ENCODE measurements around the gene SAC3D1.
"Not testable (repeated sequence)": the region's sequence is repeated elsewhere in the genome, so short reads cannot be mapped to it uniquely, and the experiment has no call there.

The SAC3D1 gene

DNA sequence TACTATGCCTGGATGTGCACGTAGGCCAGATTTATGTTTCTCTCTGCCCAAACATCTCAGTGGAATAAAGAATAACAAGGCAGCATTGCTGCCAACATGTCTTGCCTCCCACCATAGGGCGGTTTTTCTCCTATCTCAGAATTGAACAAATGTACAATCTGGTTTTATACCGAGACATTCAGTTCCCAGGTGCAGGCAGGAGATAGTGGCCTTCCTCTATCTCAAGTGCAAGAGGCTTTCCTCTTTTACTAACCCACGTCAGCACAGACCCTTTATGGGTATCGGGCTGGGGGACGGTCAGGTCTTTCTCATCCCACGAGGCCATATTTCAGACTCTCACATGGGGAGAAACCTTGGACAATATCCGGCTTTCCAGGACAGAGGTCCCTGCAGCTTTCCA lies 17.5 kb upstream of the SAC3D1 start:
- in situ Hi-C loops (cut with MboI; ENCODE audit: low sequenced_read_pairs), result not testable (repeated sequence)

DNA sequence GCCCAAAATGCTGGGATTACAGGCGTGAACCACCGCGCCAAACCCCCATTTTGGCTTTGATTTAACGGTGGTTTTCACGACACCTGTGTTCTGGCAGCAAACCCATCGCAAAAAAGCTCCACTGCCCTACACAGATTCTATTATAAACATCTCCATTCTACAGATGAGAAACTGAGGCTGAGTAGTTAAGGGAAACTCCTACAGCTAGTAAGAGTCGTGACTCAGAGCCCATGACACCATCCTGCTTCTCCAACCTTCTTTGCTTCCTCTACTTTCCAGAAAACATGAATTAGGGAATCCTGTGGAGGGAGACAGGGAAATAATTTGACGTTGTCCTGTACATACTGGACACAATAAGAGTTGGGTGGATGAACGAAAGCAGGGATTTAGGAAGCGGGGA lies 14.2 kb upstream of the SAC3D1 start:
- in situ Hi-C loops (cut with MboI; ENCODE audit: low sequenced_read_pairs), result loop anchor here (5.0 kb wide), 1 partner anchor 55 kb away; the partner anchor contains the start of genes CDCA5 and ZFPL1

DNA sequence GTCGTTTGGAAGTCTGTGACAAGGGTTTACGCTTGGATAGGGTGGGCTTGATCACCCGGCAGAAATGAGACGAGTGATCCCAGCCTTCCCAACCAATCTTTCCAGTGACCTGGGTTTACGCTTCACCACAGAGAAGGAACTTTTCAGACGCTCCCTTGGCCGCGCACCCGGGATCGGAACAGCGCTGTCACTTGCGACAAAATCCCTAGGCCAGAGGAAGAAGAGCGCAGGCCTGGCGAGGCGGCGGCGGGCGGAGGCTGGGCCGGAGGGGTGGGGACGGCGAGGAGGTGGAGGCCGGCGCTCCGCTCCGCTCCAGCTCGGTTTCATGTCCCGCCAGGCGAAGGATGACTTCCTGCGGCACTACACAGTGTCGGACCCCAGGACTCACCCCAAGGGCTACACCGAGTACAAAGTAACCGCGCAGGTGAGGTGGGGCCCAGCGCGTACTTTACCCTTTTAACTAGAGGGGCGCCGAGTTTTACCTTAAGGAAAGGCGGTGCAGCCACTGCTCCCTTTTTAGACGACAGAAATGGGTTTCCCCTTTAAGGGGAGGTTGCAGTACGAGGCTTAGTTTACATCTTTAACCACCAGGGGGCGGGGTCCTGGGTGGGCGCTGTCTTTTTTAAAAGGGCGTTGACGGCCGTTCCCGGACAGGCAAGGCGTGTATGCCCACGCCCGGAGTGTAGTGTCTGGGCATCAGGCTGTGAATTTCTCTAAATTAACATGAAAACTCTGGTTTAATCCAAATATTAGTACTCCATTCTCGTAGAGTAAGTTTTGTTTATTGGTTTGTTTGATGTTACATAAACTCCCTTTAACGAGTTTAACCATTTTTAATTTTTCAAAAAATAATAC lies 13.6 kb upstream of the SAC3D1 start, which contains the start of gene SNX15:
TSS of gene SNX15 (plus strand) at position 227 of the 855 bp plus-strand sequence. CDS start at position 326, 99 bp downstream.
- in situ Hi-C loops (cut with MboI; ENCODE audit: low sequenced_read_pairs), result loop anchor here (5.0 kb wide), 1 partner anchor 55 kb away; the partner anchor contains the start of genes CDCA5 and ZFPL1

DNA sequence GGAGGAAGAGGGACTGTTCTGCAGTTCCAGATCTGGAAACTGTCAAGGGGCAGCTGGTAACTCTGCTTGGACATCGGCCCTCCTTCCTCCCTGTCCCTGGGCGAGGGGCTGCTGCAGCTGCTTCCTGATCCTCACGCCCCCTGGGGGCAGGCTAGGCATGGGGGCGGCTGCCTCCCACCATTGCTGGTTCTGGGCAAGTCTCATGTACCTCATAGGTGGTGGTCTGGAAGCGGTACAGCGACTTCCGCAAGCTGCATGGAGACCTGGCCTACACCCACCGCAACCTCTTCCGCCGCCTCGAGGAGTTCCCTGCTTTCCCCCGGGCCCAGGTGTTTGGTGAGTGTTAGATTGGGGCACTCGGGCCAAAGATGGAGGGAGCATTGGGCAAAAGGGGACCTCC lies 8.8 kb upstream of the SAC3D1 start:
- in situ Hi-C loops (cut with MboI; ENCODE audit: low sequenced_read_pairs), result no loop called here

DNA sequence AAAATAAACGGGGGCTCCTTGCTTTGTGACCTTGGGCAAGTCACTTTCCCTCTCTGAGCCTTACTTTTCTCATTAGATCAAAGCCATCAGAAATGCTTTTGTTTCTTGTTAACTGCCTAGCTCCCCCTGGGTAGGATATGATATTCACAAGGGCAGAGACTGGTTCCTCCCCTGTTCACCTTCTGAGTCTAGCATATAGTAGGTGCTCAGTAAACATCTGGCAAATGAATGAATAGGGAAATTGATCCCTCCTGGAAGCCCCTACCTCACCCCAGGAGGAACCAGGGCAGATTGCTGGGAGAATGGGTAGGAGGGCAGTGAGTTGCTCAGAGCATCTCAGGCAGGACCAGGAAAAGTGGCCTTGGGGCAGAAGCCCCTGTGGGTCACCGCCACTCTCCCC lies 6.6 kb upstream of the SAC3D1 start:
- in situ Hi-C loops (cut with MboI; ENCODE audit: low sequenced_read_pairs), result no loop called here

DNA sequence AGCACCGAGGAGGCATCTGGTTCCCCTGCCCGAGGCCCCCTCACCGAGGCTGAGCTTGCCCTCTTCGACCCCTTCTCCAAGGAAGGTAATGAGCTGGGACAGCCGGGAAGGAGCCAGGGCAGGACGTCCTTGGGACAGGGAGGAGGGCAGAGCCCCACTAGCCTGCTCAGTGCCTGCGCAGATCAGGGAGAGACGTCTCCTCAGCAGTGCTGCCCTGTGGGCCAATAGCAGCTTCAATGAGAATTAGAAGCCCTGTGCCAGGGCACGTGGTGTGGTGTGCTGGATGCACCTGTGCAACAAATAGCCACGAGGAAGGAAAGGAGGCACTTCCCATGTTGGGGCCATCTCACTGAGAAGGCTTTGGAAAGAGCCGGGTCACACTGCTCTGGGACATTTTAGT lies 5.4 kb upstream of the SAC3D1 start:
- in situ Hi-C loops (cut with MboI; ENCODE audit: low sequenced_read_pairs), result no loop called here

DNA sequence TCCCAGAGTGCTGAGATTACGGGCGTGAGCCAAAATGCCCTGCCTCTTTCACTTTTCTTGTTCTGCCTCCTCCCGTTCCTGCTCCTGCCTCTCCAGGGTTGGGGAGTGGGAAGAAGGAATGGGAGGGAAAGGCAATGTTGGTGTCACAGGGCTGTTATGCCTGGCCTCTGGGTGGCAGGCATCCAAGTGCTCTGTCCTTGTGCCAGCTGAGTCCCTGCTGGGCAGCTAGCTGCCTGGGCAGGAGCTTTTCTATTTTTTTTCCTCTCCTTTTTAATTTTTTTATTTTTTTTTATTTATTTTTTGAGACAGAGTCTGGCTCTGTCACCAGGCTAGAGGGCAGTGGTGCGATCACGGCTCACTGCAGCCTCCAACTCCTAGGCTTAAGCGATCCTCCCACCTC lies 4.1 kb upstream of the SAC3D1 start:
- in situ Hi-C loops (cut with MboI; ENCODE audit: low sequenced_read_pairs), result no loop called here

DNA sequence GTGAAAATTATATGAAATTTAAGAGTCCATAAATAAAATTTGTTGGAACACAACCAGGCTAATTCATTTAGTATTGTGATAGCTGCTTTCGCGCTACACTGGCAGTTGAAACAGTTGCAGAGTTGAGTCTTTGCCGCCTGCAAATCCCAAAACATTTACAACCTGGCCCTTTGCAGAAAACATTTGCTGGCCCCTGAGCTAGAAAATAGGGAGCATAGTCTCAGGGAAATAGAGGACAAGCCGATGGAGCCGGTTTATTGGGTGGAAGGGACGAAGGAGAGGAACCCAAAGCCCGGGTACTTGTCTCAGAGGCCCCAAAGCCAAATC lies 527 bp upstream of the SAC3D1 start:
- in situ Hi-C loops (cut with MboI; ENCODE audit: low sequenced_read_pairs), result no loop called here

DNA sequence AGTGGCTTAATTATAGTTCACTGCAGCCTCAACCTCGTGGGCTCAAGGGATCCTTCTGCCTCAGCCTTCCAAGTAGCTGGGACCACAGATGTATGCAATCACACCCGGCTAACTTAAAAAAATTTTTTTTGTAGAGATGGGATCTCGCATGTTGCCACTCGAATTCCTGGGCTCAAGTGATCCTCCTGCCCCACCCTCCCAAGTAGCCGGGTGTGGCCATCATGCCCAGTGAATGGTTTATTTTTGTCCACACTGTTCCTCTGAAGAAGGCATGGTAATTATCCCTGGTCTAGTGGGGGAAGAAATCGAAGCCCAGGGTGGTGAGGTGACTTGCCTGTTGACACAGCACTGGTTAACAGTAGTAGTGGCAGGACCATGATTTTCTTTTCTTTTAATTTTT lies 1.9 kb downstream of the SAC3D1 start:
- in situ Hi-C loops (cut with MboI; ENCODE audit: low sequenced_read_pairs), result no loop called here

DNA sequence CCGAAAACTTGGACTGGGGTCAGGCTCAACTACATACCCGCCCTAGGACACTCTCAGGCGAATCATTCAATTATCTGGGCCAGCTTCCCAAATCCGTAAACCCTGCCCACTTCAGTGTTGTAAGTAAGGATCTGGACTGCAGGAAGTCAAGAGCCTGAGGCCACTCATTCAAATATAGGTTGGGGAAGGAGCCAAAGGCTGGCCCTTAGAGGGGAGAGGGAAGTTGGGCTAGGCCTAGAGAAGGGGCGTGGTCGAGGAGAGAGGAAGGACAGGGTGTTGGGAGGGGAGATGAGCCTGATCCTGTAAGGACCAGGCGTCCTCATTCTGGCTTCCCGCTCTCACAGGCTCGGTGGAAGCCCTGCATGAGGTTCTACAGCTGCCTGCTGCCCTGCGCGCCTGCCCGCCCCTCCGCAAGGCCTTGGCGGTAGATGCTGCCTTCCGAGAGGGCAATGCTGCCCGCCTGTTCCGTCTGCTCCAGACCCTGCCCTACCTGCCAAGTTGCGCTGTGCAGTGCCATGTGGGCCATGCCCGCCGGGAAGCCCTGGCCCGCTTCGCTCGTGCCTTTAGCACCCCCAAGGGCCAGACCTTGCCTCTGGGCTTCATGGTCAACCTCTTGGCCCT lies 3.0 kb downstream of the SAC3D1 start:
- in situ Hi-C loops (cut with MboI; ENCODE audit: low sequenced_read_pairs), result no loop called here

DNA sequence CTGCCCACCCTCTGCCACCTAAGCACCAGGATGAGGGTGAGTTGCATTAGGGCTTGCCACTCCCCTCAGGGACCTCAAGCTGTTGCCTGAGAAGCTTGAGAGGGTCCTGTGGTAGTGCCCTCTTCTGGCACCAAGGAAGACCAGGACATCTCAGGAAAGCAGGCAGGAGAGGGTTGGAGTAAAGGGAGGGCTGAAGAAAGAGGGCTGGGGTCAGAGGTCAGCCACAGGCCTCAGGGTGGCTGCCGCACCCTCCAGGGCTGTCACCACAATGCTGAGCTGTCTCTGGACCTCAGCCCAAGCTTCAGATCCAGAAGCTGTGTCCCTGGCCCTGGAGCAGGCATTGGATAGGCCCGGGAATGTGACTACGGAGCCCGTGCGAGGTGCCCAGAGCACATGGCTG lies 4.1 kb downstream of the SAC3D1 start:
- in situ Hi-C loops (cut with MboI; ENCODE audit: low sequenced_read_pairs), result no loop called here

DNA sequence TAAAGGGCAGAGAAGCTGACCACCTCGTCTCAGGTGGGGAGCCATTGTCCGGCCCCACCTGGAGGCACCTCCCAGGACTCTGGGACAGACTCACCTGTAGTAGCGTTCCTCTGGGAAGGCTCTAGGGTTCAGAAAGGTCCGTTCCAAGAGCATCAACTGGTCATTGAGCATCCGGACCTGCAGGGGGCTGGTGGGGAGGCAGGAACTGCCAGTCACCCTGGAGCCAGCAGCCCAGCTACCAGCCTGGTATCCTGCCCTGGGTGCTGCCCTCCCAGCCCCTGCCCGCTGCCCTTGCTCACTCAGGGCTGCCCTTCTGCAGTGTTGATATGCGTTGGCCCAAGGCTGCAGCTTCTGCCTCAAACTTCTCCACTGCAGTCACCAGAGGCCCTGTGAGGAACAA lies 4.7 kb downstream of the SAC3D1 start:
- in situ Hi-C loops (cut with MboI; ENCODE audit: low sequenced_read_pairs), result no loop called here

DNA sequence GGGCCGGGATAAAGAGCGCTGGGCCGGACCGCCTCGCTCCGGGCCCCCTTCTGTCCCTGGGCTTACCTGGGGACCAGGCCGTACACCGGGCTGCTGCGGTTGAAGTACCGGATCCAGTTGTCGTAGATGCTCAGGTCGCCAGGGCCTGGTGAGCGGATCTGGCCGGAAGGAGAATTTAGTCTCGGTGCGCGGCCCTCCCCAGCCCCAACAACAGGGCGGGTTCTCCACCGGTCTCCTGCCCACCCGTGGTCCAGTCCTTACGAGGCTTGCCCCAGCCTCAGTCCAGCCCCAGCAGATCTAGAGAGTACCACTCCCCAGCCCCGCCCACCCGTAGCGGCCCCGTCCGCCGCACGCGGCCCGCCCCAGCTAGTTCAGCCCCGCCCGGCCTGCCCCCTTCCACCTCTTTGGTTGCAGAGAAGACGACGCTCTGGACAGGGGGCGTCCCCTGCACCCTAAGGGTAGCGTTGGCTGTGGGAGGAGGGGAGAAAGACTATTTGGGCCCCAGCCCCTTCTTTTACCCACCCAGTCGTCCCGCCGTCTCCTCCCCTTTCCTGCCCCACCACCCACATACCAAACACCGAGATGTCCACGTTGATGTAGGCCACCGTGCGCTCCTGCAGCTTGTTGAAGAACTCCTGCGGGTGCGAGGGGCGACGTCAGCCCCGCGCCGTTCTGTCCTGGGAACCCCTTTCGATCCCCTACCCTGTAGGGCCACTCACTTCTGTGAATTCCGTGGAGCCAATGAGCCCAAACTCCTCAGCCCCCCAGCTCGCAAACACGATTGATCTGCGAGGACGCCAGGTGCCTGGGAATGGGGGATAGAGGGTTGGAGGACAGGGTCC lies 6.8 kb downstream of the SAC3D1 start:
- in situ Hi-C loops (cut with MboI; ENCODE audit: low sequenced_read_pairs), result no loop called here

DNA sequence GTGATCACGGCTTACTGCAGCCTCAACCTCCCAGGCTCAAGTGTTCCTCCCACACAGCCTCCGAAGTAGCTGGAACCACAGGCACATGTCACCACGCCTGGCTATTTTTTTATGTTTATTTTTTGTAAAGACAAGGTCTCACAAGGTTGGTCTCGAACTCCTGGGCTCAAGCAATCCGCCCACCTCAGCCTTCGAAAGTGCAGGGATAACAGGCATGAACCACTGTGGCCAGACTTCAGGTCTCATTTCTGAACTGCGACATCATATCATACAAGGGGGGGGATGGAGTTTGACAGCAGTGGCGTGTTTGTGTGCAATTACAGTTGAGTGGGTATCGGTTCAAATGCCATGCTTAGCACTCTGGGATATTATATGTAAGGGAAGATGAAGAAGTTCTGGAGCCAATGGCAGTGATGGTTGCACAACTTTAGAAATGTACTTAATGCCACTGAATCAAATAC lies 10.4 kb downstream of the SAC3D1 start:
- in situ Hi-C loops (cut with MboI; ENCODE audit: low sequenced_read_pairs), result no loop called here

DNA sequence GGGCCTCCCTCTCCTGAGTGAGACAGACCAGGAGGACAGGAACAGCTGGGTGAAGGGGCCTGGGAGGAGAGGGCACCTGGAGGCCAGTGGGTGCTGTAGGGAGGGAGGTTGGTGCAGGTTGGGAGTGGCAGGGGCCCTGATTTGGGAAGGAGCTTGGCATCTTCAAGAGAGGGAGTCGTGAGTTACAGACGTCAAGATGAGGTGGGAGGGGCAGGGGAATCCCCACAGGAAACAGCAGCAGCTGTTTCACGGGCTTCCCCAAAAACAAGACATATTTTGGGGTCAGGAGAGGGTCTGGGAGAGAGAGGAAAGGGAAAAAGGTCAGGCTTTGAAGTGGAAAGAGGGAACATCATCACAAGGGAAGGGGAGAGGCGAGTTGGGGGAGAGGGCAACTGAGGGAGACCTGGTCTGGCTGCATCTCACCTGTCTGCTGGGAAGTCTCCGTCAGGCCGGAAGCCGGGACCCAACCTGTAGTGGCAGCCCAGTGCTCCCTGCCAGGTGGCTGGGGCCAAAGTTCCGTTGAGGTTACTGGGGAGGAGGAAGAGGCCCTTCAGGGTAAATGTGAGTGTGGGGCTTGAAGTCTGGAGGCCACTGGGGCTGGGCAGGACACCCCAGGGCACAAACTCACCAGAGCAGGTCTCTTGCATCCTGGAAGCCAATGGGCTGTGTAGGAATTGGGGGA lies 13.0 kb downstream of the SAC3D1 start:
- in situ Hi-C loops (cut with MboI; ENCODE audit: low sequenced_read_pairs), result no loop called here

DNA sequence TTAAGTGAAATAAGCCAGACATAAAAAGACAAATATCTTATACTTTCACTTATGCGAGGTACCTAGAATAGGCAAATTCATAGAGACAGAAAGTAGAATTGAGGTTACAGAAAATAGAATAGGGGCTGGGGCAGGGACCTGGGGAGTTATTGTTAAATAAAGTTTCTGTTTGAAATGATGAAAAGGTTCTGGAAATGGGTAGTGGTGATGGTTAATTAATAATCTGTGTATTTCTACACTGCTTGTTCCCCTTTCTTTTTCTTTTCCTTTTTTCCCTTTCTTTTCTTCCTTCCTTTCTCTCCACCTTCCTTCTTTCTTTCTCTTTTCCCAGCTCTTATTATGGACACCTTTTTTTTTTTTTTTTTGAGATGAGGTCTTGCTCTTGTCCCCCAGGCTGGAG lies 14.5 kb downstream of the SAC3D1 start:
- in situ Hi-C loops (cut with MboI; ENCODE audit: low sequenced_read_pairs), result no loop called here

DNA sequence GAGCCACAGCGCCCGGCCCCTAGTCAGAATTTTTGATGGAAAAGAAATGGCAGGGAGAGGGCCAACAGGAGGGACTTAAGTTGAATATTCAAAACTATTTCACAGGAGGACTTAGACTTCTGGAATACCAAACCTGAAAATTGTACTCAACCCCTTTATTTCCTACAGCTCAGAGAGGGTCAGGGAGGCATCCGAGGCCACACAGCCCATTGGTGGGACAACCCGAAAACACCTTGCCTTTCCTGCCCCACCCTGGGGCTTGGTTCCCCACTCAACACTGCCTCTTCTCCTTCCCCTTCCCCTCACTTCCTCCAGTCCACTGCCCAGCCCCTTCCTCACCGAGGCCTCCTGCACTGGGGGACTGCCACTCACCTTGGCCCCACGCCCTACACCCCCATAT lies 16.0 kb downstream of the SAC3D1 start:
- in situ Hi-C loops (cut with MboI; ENCODE audit: low sequenced_read_pairs), result no loop called here

DNA sequence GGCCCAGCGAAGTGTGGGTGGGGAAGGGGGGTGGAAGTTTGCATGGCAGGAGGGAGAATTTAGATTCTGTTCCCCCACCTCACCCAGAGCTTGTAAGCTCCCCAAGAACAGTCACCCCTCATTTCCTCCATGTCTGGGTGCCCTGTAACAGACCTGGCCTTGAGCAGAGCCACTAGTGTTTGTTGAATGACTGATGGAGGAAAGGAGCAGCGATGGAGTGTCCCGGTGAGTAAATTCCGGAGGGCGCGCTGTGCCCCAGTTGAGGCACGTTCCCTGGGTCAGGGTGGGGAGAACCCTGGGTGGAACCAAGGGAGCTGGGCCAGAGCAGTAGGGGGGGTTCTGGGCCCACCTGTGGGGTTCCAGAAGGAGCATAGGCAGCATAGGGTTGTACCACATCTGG lies 16.5 kb downstream of the SAC3D1 start:
- in situ Hi-C loops (cut with MboI; ENCODE audit: low sequenced_read_pairs), result no loop called here

DNA sequence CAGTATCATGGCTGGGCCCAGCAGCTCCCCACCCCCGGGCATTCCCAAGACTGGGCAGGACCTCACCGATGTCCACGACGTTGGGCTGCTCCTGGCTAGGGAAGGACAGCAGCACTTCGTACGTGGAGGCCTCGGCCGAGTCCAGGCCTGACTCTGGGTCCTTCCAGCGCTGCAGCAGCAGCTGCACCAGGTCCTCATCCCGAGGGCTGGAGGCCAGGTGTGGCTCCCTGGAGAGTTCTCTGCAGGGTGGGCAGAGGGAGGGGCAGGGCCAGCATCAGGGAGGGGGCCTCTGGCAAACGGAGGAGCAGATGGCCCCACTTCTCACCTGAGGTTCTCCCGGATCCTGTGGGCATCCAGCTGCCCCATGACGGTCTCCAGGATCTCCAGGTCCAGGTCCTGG lies 17.0 kb downstream of the SAC3D1 start:
- in situ Hi-C loops (cut with MboI; ENCODE audit: low sequenced_read_pairs), result no loop called here

DNA sequence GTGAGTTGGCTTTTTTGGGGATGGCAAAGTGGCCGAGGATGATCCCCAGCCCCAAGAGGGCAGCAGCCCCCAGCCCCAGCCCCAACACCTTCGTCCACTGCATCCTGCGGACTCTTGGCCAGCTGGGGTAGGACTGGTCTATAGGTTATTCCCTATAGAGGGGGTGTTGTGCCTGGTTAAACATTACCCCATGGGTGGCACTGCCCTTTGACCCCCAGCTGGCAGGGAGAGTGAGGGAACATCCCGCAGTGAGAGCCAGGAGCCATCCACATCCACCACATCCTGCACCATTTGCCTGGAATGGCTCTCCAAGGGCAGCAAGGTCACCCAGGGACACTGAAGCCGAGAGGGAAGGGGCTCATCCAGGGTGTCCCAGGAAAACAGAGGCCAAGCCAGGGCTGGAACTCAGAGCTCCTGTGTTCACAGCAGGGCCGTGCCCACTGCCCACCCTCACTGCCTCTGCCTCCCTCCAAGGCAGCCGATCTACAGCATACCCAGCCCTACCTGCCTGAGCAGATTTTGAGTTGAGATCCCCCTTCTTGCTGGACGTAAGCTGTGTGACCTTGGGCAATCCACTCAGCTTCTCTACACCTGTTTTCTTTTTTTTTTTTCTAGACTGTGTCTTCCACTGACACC lies 17.5 kb downstream of the SAC3D1 start, which contains the start of gene NAALADL1:
TSS of gene NAALADL1 (minus strand) at position 135 of the 636 bp plus-strand sequence. CDS start at position 103, 32 bp downstream.
- in situ Hi-C loops (cut with MboI; ENCODE audit: low sequenced_read_pairs), result no loop called here
